Keratinocyte (primary cell): Measurements from ENCODE around the gene SFT2D3.

ENCODE experiments used
- CTCF ChIP-seq, 3 experiments: IDR thresholded peaks in 1 of 3; conservative IDR thresholded peaks in 1 of 3; optimal IDR thresholded peaks in 1 of 3; 2 replicates in 2 of 3; 3 replicates in 1 of 3; pipeline versions ENCODE3 to v1.5.1; 2011; ENCODE audit warnings: low read length in 3 of 3, mild to moderate bottlenecking in 3 of 3, moderate library complexity in 2 of 3, control low read depth in 1 of 3, inconsistent platforms in 1 of 3; ENCODE audit not compliant: insufficient read depth in 2 of 3; ENCODE audit errors: extremely low read depth in 1 of 3
- EZH2 ChIP-seq: IDR thresholded peaks from one replicate; pipeline ENCODE4 v1.6.1; 2012; ENCODE audit warnings: inconsistent platforms, mild to moderate bottlenecking, low read length, moderate library complexity

- TF ChIP-seq CTCF (optimal IDR thresholded peaks at IDR 0.05 in 1 of 3, IDR thresholded peaks at IDR 0.05 in 1 of 3, conservative IDR thresholded peaks at IDR 0.05 in 1 of 3; ENCODE audit: extremely low read depth in 1 of 3, insufficient read depth in 2 of 3, low read length in 3 of 3) (no peak), EZH2 (no peak)
Observed at GRCh38 chr2:127698553-127699355, 2.5 kb upstream of the SFT2D3 start.
